Mesenchymal stem cell (in vitro differentiated cells and primary cell): ENCODE data around the gene FAM3A.

Experiments used
- DNase-seq: peaks from one replicate; pipeline ENCODE4 v3.0.0-alpha.2; 2013
- H2AFZ ChIP-seq: one replicate; pipeline ENCODE4 v1.6.1; 2013; ENCODE audit warnings: low read depth, mild to moderate bottlenecking, control low read depth, inconsistent platforms, low read length, moderate library complexity
- H2AK5ac ChIP-seq: 2 replicates; pipeline ENCODE4 v1.6.1; 2013; ENCODE audit warnings: low read length, moderate library complexity, mild to moderate bottlenecking, inconsistent platforms; ENCODE audit not compliant: severe bottlenecking
- H2BK120ac ChIP-seq: one replicate; pipeline ENCODE4 v1.6.1; 2013; ENCODE audit warnings: low read depth, mild to moderate bottlenecking, inconsistent platforms, low read length, moderate library complexity
- H2BK12ac ChIP-seq, 2 experiments: one replicate each; pipeline ENCODE4 v1.6.1; 2013; ENCODE audit warnings: inconsistent platforms in 2 of 2, low read length in 2 of 2, mild to moderate bottlenecking in 2 of 2, moderate library complexity in 2 of 2, control low read depth in 1 of 2
- H2BK15ac ChIP-seq: one replicate; pipeline ENCODE4 v1.6.1; 2013; ENCODE audit warnings: mild to moderate bottlenecking, low read depth, inconsistent platforms; ENCODE audit not compliant: poor library complexity, severe bottlenecking
- H2BK5ac ChIP-seq: 2 replicates; pipeline ENCODE4 v1.6.1; 2013; ENCODE audit warnings: low read depth, mild to moderate bottlenecking, low read length, control low read depth, inconsistent platforms; ENCODE audit not compliant: poor library complexity, severe bottlenecking
- H3K14ac ChIP-seq, 2 experiments: one replicate each; pipeline ENCODE4 v1.6.1; 2013; ENCODE audit warnings: inconsistent platforms in 2 of 2, low read length in 2 of 2, control low read depth in 1 of 2, mild to moderate bottlenecking in 1 of 2, moderate library complexity in 1 of 2
- H3K18ac ChIP-seq, 2 experiments: one replicate each; pipeline ENCODE4 v1.6.1; 2013; ENCODE audit warnings: inconsistent platforms in 2 of 2, low read length in 2 of 2, control low read depth in 1 of 2, low read depth in 1 of 2, mild to moderate bottlenecking in 1 of 2
- H3K23ac ChIP-seq, 2 experiments: one replicate each; pipeline ENCODE4 v1.6.1; 2013; ENCODE audit warnings: inconsistent platforms in 2 of 2, low read length in 2 of 2, mild to moderate bottlenecking in 2 of 2, moderate library complexity in 2 of 2, control low read depth in 1 of 2
- H3K27ac ChIP-seq: 2 replicates; pipeline ENCODE4 v1.5.1; 2013; ENCODE audit warnings: mild to moderate bottlenecking, moderate library complexity, low read length, control low read depth, inconsistent platforms; ENCODE audit not compliant: poor library complexity, severe bottlenecking
- H3K27me3 ChIP-seq, 2 experiments: 2 replicates each; pipeline versions ENCODE4 v1.6.1 to v1.7.0; 2013; ENCODE audit warnings: low read length in 2 of 2, mild to moderate bottlenecking in 2 of 2, moderate library complexity in 2 of 2, control low read depth in 1 of 2, inconsistent platforms in 1 of 2; ENCODE audit not compliant: control insufficient read depth in 1 of 2, insufficient read depth in 1 of 2
- H3K36me3 ChIP-seq, 2 experiments: 2 replicates each; pipeline versions ENCODE4 v1.6.1 to v1.7.0; 2013; ENCODE audit warnings: low read length in 2 of 2, control low read depth in 1 of 2, inconsistent platforms in 1 of 2, low read depth in 1 of 2, mild to moderate bottlenecking in 1 of 2; ENCODE audit not compliant: insufficient read depth in 2 of 2, control insufficient read depth in 1 of 2
- H3K4ac ChIP-seq, 2 experiments: one replicate each; pipeline ENCODE4 v1.6.1; 2013; ENCODE audit warnings: inconsistent platforms in 2 of 2, low read length in 2 of 2, mild to moderate bottlenecking in 2 of 2, moderate library complexity in 2 of 2, control low read depth in 1 of 2, low read depth in 1 of 2
- H3K4me1 ChIP-seq: 2 replicates; pipeline ENCODE4 v1.6.1; 2013; ENCODE audit warnings: low read depth, low read length, control low read depth; ENCODE audit not compliant: control insufficient read depth, insufficient read depth
- H3K4me2 ChIP-seq: 2 replicates; pipeline ENCODE4 v1.6.1; 2013; ENCODE audit warnings: low read length, mild to moderate bottlenecking, inconsistent platforms; ENCODE audit not compliant: poor library complexity, severe bottlenecking
- H3K4me3 ChIP-seq, 2 experiments: 2 replicates each; pipeline versions ENCODE4 v1.5.1 to v1.7.0; 2013; ENCODE audit warnings: low read length in 2 of 2, mild to moderate bottlenecking in 2 of 2, control low read depth in 1 of 2, low read depth in 1 of 2; ENCODE audit not compliant: insufficient read depth in 1 of 2
- H3K79me1 ChIP-seq: replicated peaks from 2 replicates; pipeline ENCODE4 v1.6.1; 2013; ENCODE audit warnings: mild to moderate bottlenecking, control low read depth, low read length, inconsistent platforms; ENCODE audit not compliant: poor library complexity, severe bottlenecking
- H3K9ac ChIP-seq: 2 replicates; pipeline ENCODE4 v1.7.0; 2013; ENCODE audit warnings: mild to moderate bottlenecking, low read length, moderate library complexity
- H3K9me3 ChIP-seq: 2 replicates; pipeline ENCODE4 v1.7.0; 2013; ENCODE audit warnings: mild to moderate bottlenecking, low read length; ENCODE audit not compliant: control insufficient read depth
- H4K8ac ChIP-seq: one replicate; pipeline ENCODE4 v1.6.1; 2013; ENCODE audit warnings: inconsistent platforms, mild to moderate bottlenecking, low read length, moderate library complexity
- H4K91ac ChIP-seq: one replicate; pipeline ENCODE4 v1.6.1; 2013; ENCODE audit warnings: mild to moderate bottlenecking, low read length, inconsistent platforms
- WGBS: methylation state at CpG from one replicate; pipeline ENCODE4 v1.1.7; 2013; ENCODE audit warnings: mixed read lengths; 5-methylcytosine and 5-hydroxymethylcytosine counted together

The FAM3A gene

GRCh38 chrX:154488336-154489075, 27.5 kb downstream of the FAM3A start:
- peaks cover 28% of the 10 kb centered on the region for H3K4me1 ChIP-seq
- no peak overlapping the region for H3K14ac ChIP-seq
- WGBS: 96% methylated on average over 20 of the region's 20 CpGs
- no peak overlapping the region for H4K91ac ChIP-seq
- H2BK120ac ChIP-seq: no peak overlapping the region
- no peak overlapping the region for H2BK5ac ChIP-seq
- no peak overlapping the region for H3K27ac ChIP-seq
- no peaks in the 10 kb centered on the region for H3K9me3 ChIP-seq
- no peak overlapping the region for H3K4ac ChIP-seq
- peaks cover 16% of the 10 kb centered on the region for H3K79me1 ChIP-seq
- H3K18ac ChIP-seq: no peak overlapping the region
- peaks cover 32 to 36% of the 10 kb centered on the region in 2 experiments for H3K36me3 ChIP-seq
- H3K4me2 ChIP-seq: no peak overlapping the region
- no peaks in the 10 kb centered on the region for H3K27me3 ChIP-seq
- H2AK5ac ChIP-seq: no peak overlapping the region
- H3K23ac ChIP-seq: no peak overlapping the region
- no peak overlapping the region for H2BK15ac ChIP-seq
- no peak overlapping the region for H3K9ac ChIP-seq
- DNase-seq: no peak
- no peak overlapping the region for H2BK12ac ChIP-seq
- no peak overlapping the region for H4K8ac ChIP-seq
- peak overlapping the region in 1 of 2 experiments; percentile 82 for H3K4me3 ChIP-seq
- H2AFZ ChIP-seq: no peak overlapping the region

- no peak overlapping the region for H3K23ac ChIP-seq
- H4K91ac ChIP-seq: no peak overlapping the region
- H2BK12ac ChIP-seq: peak overlapping the region in 1 of 2 experiments; percentile 78
- no peak overlapping the region for H2AFZ ChIP-seq
- no peak overlapping the region for H2BK15ac ChIP-seq
- H4K8ac ChIP-seq: no peak overlapping the region
- no peak overlapping the region for H3K9ac ChIP-seq
- H3K27ac ChIP-seq: no peak overlapping the region
- no peak overlapping the region for H3K4me3 ChIP-seq
- H2AK5ac ChIP-seq: peak overlapping the region; percentile 62
- no peaks in the 10 kb centered on the region for H3K9me3 ChIP-seq
- no peak overlapping the region for H3K4ac ChIP-seq
- no peak overlapping the region for H3K18ac ChIP-seq
- H3K27me3 ChIP-seq: peaks cover 0 to 3% of the 10 kb centered on the region in 2 experiments
- peaks cover 16% of the 10 kb centered on the region for H3K79me1 ChIP-seq
- H3K4me1 ChIP-seq: peaks cover 28% of the 10 kb centered on the region
- no peak overlapping the region for H3K4me2 ChIP-seq
- no peak overlapping the region for H2BK5ac ChIP-seq
- DNase-seq: no peak
- WGBS: 98% methylated on average over 28 of the region's 28 CpGs
- H3K36me3 ChIP-seq: peaks cover 33 to 41% of the 10 kb centered on the region in 2 experiments
- H2BK120ac ChIP-seq: no peak overlapping the region
- H3K14ac ChIP-seq: no peak overlapping the region
Observed at GRCh38 chrX:154487518-154488290, 28.3 kb downstream of the FAM3A start.

DNA sequence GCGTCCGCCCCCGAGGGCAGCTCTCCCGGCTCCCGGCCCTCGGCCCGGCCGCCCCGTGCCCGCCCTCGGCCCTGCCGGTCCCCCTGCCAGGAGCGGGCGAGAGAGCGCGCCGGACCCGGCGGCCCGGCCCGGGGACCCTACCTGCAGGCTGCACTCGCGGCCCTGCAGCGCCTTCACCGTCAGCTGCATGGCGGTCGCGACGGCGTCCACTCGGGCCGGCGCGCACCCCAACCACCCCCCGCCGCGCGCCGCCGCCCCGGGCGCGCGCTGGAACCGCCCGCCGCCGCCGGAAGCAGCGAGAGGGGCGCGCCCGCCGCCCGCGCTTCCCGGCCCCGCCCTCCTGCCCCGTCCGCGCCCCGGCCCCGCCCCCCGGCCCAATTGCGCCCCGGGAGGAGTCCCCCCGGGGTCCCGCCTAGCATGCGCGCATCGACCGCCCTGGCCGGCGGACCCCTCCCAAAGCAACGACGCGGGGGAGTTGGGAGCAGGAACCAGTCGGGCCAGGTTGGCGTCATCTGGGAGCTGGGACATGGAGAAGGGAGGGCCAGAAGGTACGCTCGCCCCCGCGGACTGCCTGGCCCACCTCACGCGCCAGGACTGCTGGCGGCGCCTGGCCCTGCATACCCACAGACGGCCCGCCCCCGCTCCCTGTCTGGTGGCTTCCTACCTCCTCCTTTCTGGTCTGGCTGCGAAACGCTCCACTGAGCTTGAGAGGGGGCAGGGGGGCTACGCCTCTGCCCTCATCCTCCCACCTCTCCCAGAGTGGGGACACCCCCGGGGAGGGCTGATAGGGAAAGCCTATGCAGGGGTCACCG, 29.4 kb downstream of the FAM3A start, which contains the start of gene UBL4A:
UBL4A (minus strand) TSS at position 220 of the 812 bp plus-strand sequence; CDS start at position 189, 31 bp downstream.
- peak within 1 kb of the TSS; percentile 83 for H2BK15ac ChIP-seq
- peak within 1 kb of the TSS; percentile 28 to 87 for H3K18ac ChIP-seq
- H2BK5ac ChIP-seq: no peak within 1 kb of the TSS

More for the DNA sequence above, 29.4 kb downstream of the FAM3A start, which contains the start of gene UBL4A:
- peak within 1 kb of the TSS in 1 of 2 experiments; percentile 78 for H2BK12ac ChIP-seq
- WGBS: 6% methylated on average over 14 of the region's 95 CpGs
- peak within 1 kb of the TSS in 1 of 2 experiments; percentile 80 for H3K4ac ChIP-seq
- H4K8ac ChIP-seq: peak within 1 kb of the TSS; percentile 49
- H3K4me2 ChIP-seq: peak within 1 kb of the TSS; percentile 77
- peak within 1 kb of the TSS; percentile 33 for H3K27ac ChIP-seq
- H3K9me3 ChIP-seq: no peaks in the 10 kb centered on the region
- peaks cover 28% of the 10 kb centered on the region for H3K4me1 ChIP-seq
- peaks cover 33 to 41% of the 10 kb centered on the region in 2 experiments for H3K36me3 ChIP-seq
- H3K79me1 ChIP-seq: peaks cover 16% of the 10 kb centered on the region
- DNase-seq: peak; percentile 47
- peak within 1 kb of the TSS; percentile 77 for H2AFZ ChIP-seq
- peak within 1 kb of the TSS in 1 of 2 experiments; percentile 98 for H3K14ac ChIP-seq
- H3K9ac ChIP-seq: peak within 1 kb of the TSS; percentile 69
- H4K91ac ChIP-seq: peak within 1 kb of the TSS; percentile 80
- peaks cover 0 to 10% of the 10 kb centered on the region in 2 experiments for H3K27me3 ChIP-seq
- peak within 1 kb of the TSS; percentile 62 for H2AK5ac ChIP-seq
- H3K23ac ChIP-seq: no peak within 1 kb of the TSS
- H3K4me3 ChIP-seq: peak within 1 kb of the TSS; percentile 73 to 78
- peak within 1 kb of the TSS; percentile 71 for H2BK120ac ChIP-seq
